ENCODE data around the gene ACADVL.

The ACADVL gene

GRCh38 chr17:7249830-7250229 is 30.1 kb downstream of the ACADVL start:
- DNase-seq (ENCODE audit: insufficient read length, low spot score) (no peak), FAIRE-seq (no peak)
- TF ChIP-seq, protein P1, sequence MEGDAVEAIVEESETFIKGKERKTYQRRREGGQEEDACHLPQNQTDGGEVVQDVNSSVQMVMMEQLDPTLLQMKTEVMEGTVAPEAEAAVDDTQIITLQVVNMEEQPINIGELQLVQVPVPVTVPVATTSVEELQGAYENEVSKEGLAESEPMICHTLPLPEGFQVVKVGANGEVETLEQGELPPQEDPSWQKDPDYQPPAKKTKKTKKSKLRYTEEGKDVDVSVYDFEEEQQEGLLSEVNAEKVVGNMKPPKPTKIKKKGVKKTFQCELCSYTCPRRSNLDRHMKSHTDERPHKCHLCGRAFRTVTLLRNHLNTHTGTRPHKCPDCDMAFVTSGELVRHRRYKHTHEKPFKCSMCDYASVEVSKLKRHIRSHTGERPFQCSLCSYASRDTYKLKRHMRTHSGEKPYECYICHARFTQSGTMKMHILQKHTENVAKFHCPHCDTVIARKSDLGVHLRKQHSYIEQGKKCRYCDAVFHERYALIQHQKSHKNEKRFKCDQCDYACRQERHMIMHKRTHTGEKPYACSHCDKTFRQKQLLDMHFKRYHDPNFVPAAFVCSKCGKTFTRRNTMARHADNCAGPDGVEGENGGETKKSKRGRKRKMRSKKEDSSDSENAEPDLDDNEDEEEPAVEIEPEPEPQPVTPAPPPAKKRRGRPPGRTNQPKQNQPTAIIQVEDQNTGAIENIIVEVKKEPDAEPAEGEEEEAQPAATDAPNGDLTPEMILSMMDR (IDR thresholded peaks at IDR 0.05; ENCODE audit: insufficient read depth, missing control alignments) = no peak

- TF ChIP-seq, protein P1 (IDR thresholded peaks at IDR 0.05; ENCODE audit: insufficient read depth, missing control alignments) = no peak
- DNase-seq (ENCODE audit: insufficient read length, low spot score) = no peak
- FAIRE-seq = no peak
Observed at GRCh38 chr17:7250695-7251627, 31.2 kb downstream of the ACADVL start.

DNA sequence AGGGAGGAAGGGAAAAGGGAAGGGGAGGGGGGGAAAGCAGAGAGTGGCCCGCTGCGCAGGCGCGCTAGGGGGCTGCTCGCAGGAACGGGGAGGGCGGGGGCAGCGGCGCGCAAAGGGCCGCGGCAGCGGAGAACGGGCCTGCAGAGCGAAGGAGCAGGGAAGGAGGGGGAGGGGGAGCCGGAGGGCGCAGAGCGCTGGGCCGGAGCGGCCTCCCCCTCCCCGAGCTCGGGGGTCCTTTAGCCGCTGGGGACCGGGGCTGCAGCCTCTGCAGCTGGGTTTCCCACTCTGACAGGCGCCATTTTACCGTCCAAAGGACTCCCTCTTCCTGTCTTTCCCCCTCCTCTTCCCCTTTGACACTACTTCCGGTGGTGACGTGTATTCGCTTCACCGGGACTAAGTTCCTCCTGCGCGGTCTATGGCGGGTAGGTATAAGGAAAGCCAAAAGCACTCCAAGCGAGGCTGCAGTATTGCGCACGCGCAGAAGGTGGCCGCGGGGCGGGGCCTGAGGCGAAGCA is 32.0 kb downstream of the ACADVL start, which contains the start of gene CTDNEP1:
TSS of gene CTDNEP1 (minus strand) at position 74 of the 515 bp plus-strand sequence. CDS start 438 bp downstream, outside the sequence.
- FAIRE-seq (peak; percentile 21), DNase-seq (ENCODE audit: insufficient read length, low spot score) (peak; percentile 81)
- TF ChIP-seq, protein P1 (IDR thresholded peaks at IDR 0.05; ENCODE audit: insufficient read depth, missing control alignments) = no peak

DNA sequence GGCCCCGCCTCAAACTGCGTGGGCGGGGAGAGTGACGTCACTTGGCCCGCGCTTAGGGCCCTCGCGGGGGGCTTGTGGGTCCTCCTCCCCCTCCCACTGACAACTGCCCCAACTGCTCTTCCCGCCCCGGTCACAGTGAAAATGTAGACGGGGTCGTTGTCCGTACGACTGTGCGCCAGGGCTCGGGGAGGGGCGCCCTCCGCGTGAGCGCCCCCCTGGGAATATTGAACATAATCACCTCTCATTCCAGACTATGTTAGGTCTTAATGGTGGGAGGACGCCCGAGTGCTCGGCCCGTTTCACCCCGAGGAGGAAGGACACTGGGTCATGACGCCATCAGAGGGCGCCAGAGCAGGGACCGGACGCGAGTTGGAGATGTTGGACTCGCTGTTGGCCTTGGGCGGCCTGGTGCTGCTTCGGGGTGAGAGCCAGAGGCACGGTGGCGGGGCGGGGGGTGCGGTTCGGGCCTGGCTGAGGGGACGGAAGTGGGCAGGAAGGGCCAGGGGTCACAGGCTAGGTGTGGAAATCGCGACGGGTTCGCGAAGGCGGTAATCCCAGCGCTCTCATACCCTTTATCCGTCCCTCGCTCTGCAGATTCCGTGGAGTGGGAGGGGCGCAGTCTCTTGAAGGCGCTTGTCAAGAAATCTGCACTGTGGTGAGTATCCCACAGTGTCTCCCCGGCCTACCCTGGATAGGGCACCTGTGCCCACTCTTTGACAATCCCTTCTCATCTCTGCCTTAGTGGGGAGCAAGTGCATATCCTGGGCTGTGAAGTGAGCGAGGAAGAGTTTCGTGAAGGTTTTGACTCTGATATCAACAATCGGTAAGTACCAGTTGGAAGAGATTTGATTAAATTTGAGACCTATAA is 32.7 kb downstream of the ACADVL start, which contains the start of gene ELP5:
TSS of gene ELP5 (plus strand) at position 40 of the 868 bp plus-strand sequence. CDS start at position 376, 336 bp downstream.
- DNase-seq (ENCODE audit: insufficient read length, low spot score) (peak; percentile 80), FAIRE-seq (no peak)
- TF ChIP-seq, protein P1 (IDR thresholded peaks at IDR 0.05; ENCODE audit: insufficient read depth, missing control alignments) = peak; percentile 37

DNA sequence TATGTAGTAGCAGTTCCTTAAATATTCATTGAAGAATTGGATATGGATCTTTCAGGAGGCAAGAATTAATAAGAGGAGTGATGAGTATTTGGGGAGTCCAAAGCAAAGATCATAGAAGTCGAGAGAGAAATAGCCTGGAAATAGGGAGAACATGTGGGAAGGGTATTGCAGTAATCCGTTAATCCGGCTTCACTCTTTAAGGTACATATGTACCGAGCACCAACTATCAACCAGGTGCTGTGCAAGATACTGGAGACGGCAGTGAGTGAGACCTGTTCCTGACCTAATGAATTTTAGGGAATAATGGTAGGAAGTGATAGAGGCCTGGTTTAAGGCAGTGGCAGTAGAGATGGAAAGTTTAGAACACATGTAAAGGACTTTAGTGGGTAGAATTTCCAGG is 33.3 kb downstream of the ACADVL start:
- FAIRE-seq (no peak), DNase-seq (ENCODE audit: insufficient read length, low spot score) (no peak)
- TF ChIP-seq, protein P1 (IDR thresholded peaks at IDR 0.05; ENCODE audit: insufficient read depth, missing control alignments) = no peak

GRCh38 chr17:7254511-7254910 is 34.8 kb downstream of the ACADVL start:
- FAIRE-seq (no peak), DNase-seq (ENCODE audit: insufficient read length, low spot score) (no peak)
- TF ChIP-seq, protein P1 (IDR thresholded peaks at IDR 0.05; ENCODE audit: insufficient read depth, missing control alignments) = no peak
